Lung (tissue), 12 donors: ENCODE measurements around the gene OTOL1. TPM values are rescaled to one million over a fixed set of nuclear protein-coding genes. Genes with fewer than 3 reads are reported as not detected.
A peak's percentile ranks its signal among the peaks of the same experiment; 100 is the strongest.

Experiments
- ATAC-seq: fragments of 200-7000 bp; cut with Tn5 transposase; one replicate; pipeline ENCODE4 v1.9.1; 2020; ENCODE audit warnings: moderate number of reproducible peaks; ENCODE audit not compliant: insufficient read depth, low FRiP score
- DNase-seq, 3 donors: peaks; one replicate each; pipeline ENCODE4 v3.0.0-alpha.2; 2013 to 2017
- H3K27ac ChIP-seq, 2 donors: one replicate each; pipeline ENCODE4 v1.5.1; 2013; ENCODE audit warnings: mild to moderate bottlenecking in 2 of 2, moderate library complexity in 2 of 2, control low read depth in 1 of 2, inconsistent platforms in 1 of 2, low read depth in 1 of 2, low read length in 1 of 2
- H3K27me3 ChIP-seq, 3 donors: one replicate each; pipeline ENCODE4 v1.5.1; 2013; ENCODE audit warnings: low read length in 2 of 3; ENCODE audit not compliant: control insufficient read depth in 3 of 3, insufficient read depth in 3 of 3
- H3K36me3 ChIP-seq, 4 donors: one replicate each; pipeline ENCODE4 v1.5.1; 2013; ENCODE audit warnings: low read length in 4 of 4, mild to moderate bottlenecking in 1 of 4, moderate library complexity in 1 of 4; ENCODE audit not compliant: control insufficient read depth in 4 of 4, insufficient read depth in 4 of 4
- H3K4me1 ChIP-seq, 5 donors: one replicate each; pipeline ENCODE4 v1.5.1; 2013; ENCODE audit warnings: low read length in 5 of 5, mild to moderate bottlenecking in 2 of 5, moderate library complexity in 1 of 5; ENCODE audit not compliant: control insufficient read depth in 5 of 5, insufficient read depth in 5 of 5
- H3K4me3 ChIP-seq: one replicate; pipeline ENCODE4 v1.5.1; 2013; ENCODE audit warnings: mild to moderate bottlenecking, control low read depth, moderate library complexity
- H3K9ac ChIP-seq, 2 donors: one replicate each; pipeline ENCODE4 v1.5.1; 2013; ENCODE audit warnings: low read length in 2 of 2, control low read depth in 1 of 2; ENCODE audit not compliant: insufficient read depth in 1 of 2
- H3K9me3 ChIP-seq, 4 donors: one replicate each; pipeline ENCODE4 v1.5.1; 2013; ENCODE audit warnings: low read length in 3 of 4, mild to moderate bottlenecking in 1 of 4, moderate library complexity in 1 of 4; ENCODE audit not compliant: control insufficient read depth in 4 of 4, insufficient read depth in 3 of 4
- WGBS, 2 donors: extraction: QIAGEN DNeasy Blood & Tissue Kit; methylation state at CpG; one replicate each; pipeline ENCODE4 v1.1.7; 2013; 5-methylcytosine and 5-hydroxymethylcytosine counted together
- polyA plus RNA-seq, 2 donors: library from polyadenylated mRNA; stranded (reverse); fragments of 200-250 nt; gene quantifications; one replicate each; pipeline ENCODE4 v1.2.1, GENCODE V29; 2013
- total RNA-seq, 2 donors: library from RNA; depleted of rRNA in 1 of 2; stranded (reverse); fragments of >200 nt in 1 of 2; gene quantifications; one replicate each; pipeline ENCODE4 v1.2.1, GENCODE V29; 2014 to 2021
- TF ChIP-seq, protein P1 (sequence below): IDR thresholded peaks from 2 replicates; pipeline ENCODE4 v1.5.1; 2012; ENCODE audit warnings: mild to moderate bottlenecking; ENCODE audit errors: control extremely low read depth, extremely low read depth
- donor health status: control.
- donor health status: control.
- donor health status: Bipolar disorder and iron deficiency.
- donor health status: healthy.
- donor health status: DM: yes; HTN: yes; CAD: no.

Gene OTOL1
- total and polyA plus RNA-seq, 4 donors: not detected

DNA sequence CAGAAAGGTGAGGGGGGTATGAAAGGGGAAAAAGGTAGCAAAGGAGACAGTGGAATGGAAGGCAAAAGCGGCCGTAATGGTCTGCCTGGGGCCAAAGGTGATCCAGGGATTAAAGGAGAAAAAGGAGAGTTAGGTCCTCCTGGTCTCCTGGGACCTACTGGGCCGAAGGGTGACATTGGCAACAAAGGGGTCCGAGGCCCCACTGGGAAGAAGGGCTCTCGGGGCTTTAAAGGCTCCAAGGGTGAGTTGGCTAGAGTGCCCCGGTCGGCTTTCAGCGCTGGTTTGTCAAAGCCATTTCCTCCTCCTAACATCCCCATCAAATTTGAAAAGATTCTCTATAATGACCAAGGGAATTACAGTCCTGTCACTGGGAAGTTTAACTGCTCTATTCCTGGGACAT, 6.7 kb downstream of the OTOL1 start:
- TF ChIP-seq, protein P1, sequence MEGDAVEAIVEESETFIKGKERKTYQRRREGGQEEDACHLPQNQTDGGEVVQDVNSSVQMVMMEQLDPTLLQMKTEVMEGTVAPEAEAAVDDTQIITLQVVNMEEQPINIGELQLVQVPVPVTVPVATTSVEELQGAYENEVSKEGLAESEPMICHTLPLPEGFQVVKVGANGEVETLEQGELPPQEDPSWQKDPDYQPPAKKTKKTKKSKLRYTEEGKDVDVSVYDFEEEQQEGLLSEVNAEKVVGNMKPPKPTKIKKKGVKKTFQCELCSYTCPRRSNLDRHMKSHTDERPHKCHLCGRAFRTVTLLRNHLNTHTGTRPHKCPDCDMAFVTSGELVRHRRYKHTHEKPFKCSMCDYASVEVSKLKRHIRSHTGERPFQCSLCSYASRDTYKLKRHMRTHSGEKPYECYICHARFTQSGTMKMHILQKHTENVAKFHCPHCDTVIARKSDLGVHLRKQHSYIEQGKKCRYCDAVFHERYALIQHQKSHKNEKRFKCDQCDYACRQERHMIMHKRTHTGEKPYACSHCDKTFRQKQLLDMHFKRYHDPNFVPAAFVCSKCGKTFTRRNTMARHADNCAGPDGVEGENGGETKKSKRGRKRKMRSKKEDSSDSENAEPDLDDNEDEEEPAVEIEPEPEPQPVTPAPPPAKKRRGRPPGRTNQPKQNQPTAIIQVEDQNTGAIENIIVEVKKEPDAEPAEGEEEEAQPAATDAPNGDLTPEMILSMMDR: no peak

DNA sequence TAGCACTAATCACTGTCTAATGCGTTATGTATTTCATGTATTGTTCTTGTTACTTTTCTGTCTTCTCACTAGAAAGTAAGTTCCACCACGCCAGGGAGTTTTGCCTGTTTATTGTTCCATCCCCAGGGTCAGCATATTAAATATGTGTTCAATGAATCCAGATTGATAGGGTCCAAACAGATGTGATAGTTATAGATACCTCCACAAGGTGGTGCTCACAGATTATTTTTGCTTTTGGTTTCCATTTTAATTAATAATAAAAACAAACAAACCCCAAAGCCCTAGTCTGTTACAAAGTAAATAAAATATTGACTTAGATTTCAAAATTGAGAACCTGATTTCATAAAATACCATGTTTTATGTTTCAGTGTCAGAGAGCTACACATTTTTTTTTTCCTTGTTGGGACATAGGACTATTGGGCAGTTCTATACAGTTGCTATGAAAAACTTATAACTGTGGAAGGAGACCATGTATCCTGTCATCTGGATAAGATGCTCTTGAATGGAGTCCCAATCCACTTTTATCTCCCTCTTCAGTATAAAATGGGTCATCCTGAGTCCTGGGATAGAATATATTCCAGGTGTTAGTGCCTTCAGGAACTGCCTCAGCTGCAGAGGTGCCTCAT, 12.4 kb downstream of the OTOL1 start:
- TF ChIP-seq, protein P1: no peak
- H3K9ac ChIP-seq: no peak overlapping the region
- no peak overlapping the region for H3K27ac ChIP-seq
- DNase-seq (peak in 2 of 3 donors; percentile 18 to 22), ATAC-seq (no peak)
- H3K4me1 ChIP-seq: no peaks in the 10 kb centered on the region
- no peaks in the 10 kb centered on the region for H3K27me3 ChIP-seq
- 71 to 73% methylated on average over 2 of the region's 2 CpGs for WGBS, 2 donors
- H3K4me3 ChIP-seq: no peak overlapping the region
- H3K36me3 ChIP-seq: no peaks in the 10 kb centered on the region
- no peaks in the 10 kb centered on the region for H3K9me3 ChIP-seq

More for the DNA sequence above, 6.7 kb downstream of the OTOL1 start:
- no peak overlapping the region for H3K9ac ChIP-seq
- ATAC-seq: no peak
- WGBS, 2 donors: 90 to 94% methylated on average over 8 of the region's 8 CpGs
- H3K27ac ChIP-seq: no peak overlapping the region
- H3K9me3 ChIP-seq: no peaks in the 10 kb centered on the region
- H3K27me3 ChIP-seq: no peaks in the 10 kb centered on the region
- H3K36me3 ChIP-seq: no peaks in the 10 kb centered on the region
- H3K4me3 ChIP-seq: no peak overlapping the region
- no peaks in the 10 kb centered on the region for H3K4me1 ChIP-seq
- no peak for DNase-seq

DNA sequence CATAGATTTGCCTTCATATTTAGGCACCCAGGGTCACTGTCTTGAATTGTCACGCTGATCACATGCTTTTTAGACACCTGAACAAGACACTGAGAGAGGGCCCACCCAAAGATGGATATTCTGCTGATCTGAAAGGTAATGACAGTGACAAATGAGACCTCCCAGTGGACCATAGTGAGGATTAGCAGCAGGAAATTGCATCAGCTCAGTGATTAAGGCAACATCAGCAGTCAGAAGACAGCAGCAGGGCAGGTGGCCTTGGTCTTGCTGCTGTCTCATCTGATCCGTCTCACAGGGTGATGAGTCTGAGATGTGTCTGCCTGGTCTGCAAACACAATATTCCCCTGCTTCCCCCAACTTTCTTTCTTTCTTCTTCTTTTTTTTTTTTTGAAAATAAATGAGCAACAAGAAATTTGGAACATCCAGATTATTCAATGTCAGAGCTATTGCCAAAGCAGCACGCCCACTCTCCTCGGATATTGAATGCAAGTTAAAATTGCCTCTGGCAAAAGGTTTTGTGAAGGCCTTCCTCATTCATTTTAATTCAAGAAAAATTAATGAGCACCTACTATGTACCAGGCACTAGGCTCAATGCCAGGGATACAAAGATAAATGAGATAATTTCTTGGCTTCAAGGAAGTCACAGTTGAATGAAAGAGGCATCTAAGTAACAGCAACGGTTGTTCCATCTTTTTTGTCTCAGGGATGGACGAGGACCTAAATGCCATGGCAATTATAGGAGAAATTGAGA, 14.1 kb downstream of the OTOL1 start:
- H3K9ac ChIP-seq: no peak overlapping the region
- no peaks in the 10 kb centered on the region for H3K27me3 ChIP-seq
- ATAC-seq (no peak), DNase-seq (no peak)
- TF ChIP-seq, protein P1: no peak
- H3K4me1 ChIP-seq: no peaks in the 10 kb centered on the region
- H3K27ac ChIP-seq: no peak overlapping the region
- H3K4me3 ChIP-seq: no peak overlapping the region
- H3K9me3 ChIP-seq: no peaks in the 10 kb centered on the region
- 78 to 86% methylated on average over 6 of the region's 6 CpGs for WGBS, 2 donors
- H3K36me3 ChIP-seq: no peaks in the 10 kb centered on the region
